A549 treated with RU486 at 1 μM for 4 hours (cell line): ENCODE data around the gene TSGA10. TPM values are rescaled to one million over a fixed set of nuclear protein-coding genes. Genes with fewer than 3 reads are reported as not detected.

Experiments used
- total RNA-seq: library from RNA; stranded (reverse); fragments of 200-300 nt; extraction: Qiagen RNA extraction; gene quantifications from 5 replicates; pipeline ENCODE4 v1.2.3, GENCODE V29; 2022; ENCODE audit warnings: low read depth

The TSGA10 gene, protein sequence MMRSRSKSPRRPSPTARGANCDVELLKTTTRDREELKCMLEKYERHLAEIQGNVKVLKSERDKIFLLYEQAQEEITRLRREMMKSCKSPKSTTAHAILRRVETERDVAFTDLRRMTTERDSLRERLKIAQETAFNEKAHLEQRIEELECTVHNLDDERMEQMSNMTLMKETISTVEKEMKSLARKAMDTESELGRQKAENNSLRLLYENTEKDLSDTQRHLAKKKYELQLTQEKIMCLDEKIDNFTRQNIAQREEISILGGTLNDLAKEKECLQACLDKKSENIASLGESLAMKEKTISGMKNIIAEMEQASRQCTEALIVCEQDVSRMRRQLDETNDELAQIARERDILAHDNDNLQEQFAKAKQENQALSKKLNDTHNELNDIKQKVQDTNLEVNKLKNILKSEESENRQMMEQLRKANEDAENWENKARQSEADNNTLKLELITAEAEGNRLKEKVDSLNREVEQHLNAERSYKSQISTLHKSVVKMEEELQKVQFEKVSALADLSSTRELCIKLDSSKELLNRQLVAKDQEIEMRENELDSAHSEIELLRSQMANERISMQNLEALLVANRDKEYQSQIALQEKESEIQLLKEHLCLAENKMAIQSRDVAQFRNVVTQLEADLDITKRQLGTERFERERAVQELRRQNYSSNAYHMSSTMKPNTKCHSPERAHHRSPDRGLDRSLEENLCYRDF
- total RNA-seq: 3.5 to 9.8 TPM (median 3.9 TPM) in 5 replicates

DNA sequence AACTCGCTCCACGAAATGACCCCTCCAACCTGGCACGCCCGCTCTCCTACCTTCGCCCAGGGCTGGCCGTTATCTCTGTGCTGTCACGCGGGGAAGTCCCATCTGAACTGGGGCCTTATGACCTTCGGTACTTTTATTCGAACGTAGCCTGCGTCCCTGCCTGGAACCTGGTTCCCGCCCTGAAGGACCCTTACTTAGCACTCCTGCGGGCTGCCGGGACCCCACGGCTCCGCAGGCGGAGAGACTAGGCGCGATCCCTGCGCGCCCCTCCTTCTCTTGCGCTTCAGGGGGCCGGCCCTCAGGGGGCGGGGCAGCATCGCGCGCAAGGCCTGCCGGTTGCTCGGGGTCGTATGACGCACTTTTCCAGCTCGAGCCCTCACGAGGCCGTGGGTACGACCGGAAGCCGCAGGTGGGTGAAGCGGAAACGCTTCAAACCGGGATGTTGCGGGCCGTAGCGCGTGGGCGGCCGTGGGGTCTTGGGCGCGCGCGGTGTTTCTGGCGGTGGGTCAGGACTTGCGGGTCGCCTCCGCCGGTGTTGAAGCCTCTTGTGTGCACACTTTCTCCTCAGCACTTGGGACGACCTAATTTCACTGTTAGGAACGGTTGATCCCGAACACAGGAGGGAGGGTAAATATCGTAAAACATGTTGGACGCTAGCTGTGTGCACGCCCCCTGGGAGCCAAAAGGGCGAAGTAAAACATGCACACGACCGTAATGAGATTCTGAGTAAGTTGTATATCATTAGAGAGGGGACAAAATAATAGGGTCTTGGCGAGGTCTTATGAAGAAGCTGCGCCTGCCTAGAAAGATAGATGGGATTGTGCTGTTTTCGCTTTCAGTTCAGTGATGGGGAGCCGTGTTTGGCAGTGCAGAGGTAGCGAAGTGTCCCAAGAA, at the start of gene TSGA10, which contains the start of gene LIPT1:
Gene TSGA10 (minus strand): TSS at position 300 of the 894 bp plus-strand sequence. CDS start 45,503 bp downstream, outside the sequence.
Gene LIPT1 (plus strand): TSS at position 325 of the 894 bp plus-strand sequence. CDS start 6,991 bp downstream, outside the sequence.

DNA sequence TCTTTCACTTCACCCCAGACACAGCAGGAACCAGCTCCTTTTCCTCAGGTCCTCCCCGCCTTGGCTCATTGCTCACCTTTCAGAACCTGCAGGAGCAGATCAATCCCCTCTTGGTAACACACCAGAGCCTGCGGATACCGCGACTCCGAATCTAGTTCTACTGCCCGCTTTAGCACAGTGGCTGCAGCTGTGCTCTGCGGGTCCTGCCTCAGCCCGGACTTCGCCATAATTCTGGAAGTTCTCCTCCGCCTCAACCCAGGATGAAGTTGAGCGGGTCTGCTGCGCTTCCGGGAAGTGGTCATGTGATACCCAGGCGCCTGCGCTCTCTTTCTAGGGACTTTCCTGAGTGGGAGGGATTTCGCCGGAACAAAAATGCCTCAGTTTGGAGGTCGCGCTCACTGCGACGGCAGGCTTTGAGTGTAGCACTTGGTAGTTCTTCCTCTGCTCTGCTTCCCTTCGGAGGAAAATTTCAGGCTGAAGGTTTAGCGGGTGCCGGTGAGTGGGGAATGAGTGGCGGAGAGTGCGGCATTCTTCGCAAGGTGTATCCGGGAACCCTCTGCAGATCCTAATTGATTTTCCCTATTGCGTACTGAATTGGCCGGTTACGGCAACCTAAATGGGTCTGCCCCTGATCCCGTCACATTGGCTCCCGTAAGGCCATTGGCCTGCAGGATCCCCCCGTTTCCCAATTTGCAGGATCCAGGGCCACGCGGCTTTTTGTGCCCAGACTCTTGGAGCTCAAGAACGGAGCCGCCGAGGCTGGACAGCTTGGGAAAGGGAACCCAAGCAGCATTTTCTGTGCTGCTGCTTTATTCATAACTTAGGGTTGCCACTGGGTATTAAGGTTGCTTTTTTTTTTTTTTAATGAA, 26.2 kb upstream of the TSGA10 start, which contains the start of the genes MITD1 and MRPL30:
Gene MITD1 (minus strand): TSS at position 304 of the 869 bp plus-strand sequence. CDS start 77 bp downstream, at position 227.
Gene MRPL30 (plus strand): TSS at position 430 of the 869 bp plus-strand sequence. CDS start 5,020 bp downstream, outside the sequence.

DNA sequence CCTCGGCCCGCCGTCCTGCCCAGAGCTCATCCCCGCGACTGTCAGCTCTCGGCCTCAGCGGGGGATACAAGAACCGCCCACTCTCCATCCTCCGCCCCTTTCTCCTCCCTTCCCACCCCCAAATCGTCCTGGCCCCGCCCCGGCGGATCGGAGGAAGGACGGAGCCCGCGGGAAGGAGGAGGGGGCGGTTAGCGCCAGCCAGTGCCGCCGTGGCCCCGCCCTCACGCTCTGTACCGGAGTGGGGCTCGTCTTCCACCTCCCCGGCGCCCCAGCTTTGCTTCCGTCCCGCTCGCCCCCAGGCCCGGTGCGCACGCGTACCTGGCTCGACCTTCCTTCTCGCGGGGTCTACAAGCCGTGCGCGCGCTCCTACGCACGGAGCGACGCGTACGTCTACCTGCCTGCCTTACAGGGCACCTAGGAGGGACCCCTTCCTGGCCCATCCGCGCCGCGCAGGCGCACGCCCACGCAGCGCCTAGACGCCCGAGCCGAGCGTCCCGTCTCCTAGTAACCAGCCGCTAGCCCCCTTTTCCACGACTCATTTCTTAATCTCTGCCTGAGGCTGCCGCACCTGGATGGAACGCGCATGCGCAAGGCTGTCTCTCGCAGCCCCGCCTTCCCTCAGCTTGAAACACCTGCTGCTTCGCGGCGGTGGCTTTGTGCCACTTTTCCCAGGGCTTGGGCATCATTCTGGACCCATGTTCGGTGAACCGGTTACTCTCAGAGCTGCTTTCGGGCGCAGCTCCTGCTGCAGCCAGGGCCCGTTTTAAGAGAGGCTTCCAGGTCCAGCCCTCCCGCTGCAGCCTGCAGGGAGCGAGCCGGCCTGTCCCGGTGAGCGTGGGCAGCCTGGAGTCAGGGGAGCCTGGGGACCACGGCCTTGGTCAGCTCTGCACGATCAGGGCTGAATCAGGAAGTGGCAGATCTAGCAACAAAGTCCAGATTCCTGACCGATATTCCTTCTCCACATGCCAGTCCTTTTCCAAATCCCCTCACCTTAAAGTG, 13.3 kb downstream of the TSGA10 start, which contains the start of gene C2orf15:
Gene C2orf15 (plus strand): TSS at position 598 of the 999 bp plus-strand sequence. CDS start 8,852 bp downstream, outside the sequence.

Other genes with a start within 250 kb of the TSGA10 start
- 0.32 to 1.4 TPM (median 0.52 TPM) in 5 replicates for gene CRACDL, start 218.7 kb downstream of the TSGA10 start, total RNA-seq
- gene C2orf15, start 13.2 kb downstream of the TSGA10 start, total RNA-seq: 0.42 to 0.64 TPM (median 0.50 TPM) in 4 of 5 replicates, not detected in the other
- 3.6 to 4.1 TPM (median 3.9 TPM) in 5 replicates for gene LIPT1, start within 50 bp of the TSGA10 start, total RNA-seq
- gene MITD1, start 26.1 kb upstream of the TSGA10 start, total RNA-seq: 17.3 to 30.8 TPM (median 26.5 TPM) in 5 replicates
- gene MRPL30, start 26.2 kb upstream of the TSGA10 start, total RNA-seq: 27.6 to 64.9 TPM (median 33.8 TPM) in 5 replicates
- 0.17 TPM in 1 of 5 replicates, not detected in the others for gene LYG2, start 100.7 kb upstream of the TSGA10 start, total RNA-seq
- 1.1 to 1.8 TPM (median 1.5 TPM) in 5 replicates for gene LYG1, start 146.3 kb upstream of the TSGA10 start, total RNA-seq
- gene TXNDC9, start 181.4 kb upstream of the TSGA10 start, total RNA-seq: 40.1 to 57.4 TPM (median 45.5 TPM) in 5 replicates
- gene EIF5B, start 182.4 kb upstream of the TSGA10 start, total RNA-seq: 55.1 to 81.6 TPM (median 62.8 TPM) in 5 replicates